ENCODE measurements around the gene GALNT9.

- TF ChIP-seq REST (IDR thresholded peaks at IDR 0.05; ENCODE audit: low read depth, low read length), result no peak
- TF ChIP-seq ZBTB33 (IDR thresholded peaks at IDR 0.05; ENCODE audit: borderline replicate concordance, low read depth), result no peak
- TF ChIP-seq CTCF (IDR thresholded peaks at IDR 0.05), result no peak
- TF ChIP-seq TAF1 (IDR thresholded peaks at IDR 0.05; ENCODE audit: borderline replicate concordance, low read depth, low read length), result no peak
- TF ChIP-seq EP300 (IDR thresholded peaks at IDR 0.05; ENCODE audit: borderline replicate concordance in 1 of 2, low read depth in 1 of 2, low read length in 1 of 2), result no peak
- no peak for TF ChIP-seq TEAD4 (IDR thresholded peaks at IDR 0.05; ENCODE audit: borderline replicate concordance, insufficient read depth)
- TF ChIP-seq GATA2 (CRISPR knock-in tag; IDR thresholded peaks at IDR 0.05), result no peak
- no peak for TF ChIP-seq USF2 (IDR thresholded peaks at IDR 0.05; ENCODE audit: borderline replicate concordance, low read depth, low read length)
- TF ChIP-seq MXI1 (IDR thresholded peaks at IDR 0.05; ENCODE audit: low read depth, low read length), result no peak
- TF ChIP-seq SMC3 (IDR thresholded peaks at IDR 0.05; ENCODE audit: low read depth, low read length), result no peak
- no peak for TF ChIP-seq MAX (IDR thresholded peaks at IDR 0.05; ENCODE audit: low read depth)
- no peak for TF ChIP-seq RCOR1 (IDR thresholded peaks at IDR 0.05; ENCODE audit: low read length)
- no peak for TF ChIP-seq ELF1 (IDR thresholded peaks at IDR 0.05)
These were observed 100.8 kb downstream of the GALNT9 start for GRCh38 chr12:132228476-132229192.

All from SK-N-SH (cell line).